Ishikawa (cell line): ENCODE data around the gene OTUD4.

Experiments
- CEBPB ChIP-seq: IDR thresholded peaks from 2 replicates; pipeline ENCODE4 v1.6.1; 2012
- CREB1 ChIP-seq: IDR thresholded peaks from 2 replicates; pipeline ENCODE4 v1.6.1; 2012; ENCODE audit warnings: low read depth
- EGR1 ChIP-seq: IDR thresholded peaks from 2 replicates; pipeline ENCODE4 v1.6.1; 2012
- EP300 ChIP-seq: IDR thresholded peaks from 2 replicates; pipeline ENCODE4 v1.6.1; 2012; ENCODE audit warnings: borderline replicate concordance
- FOXM1 ChIP-seq: IDR thresholded peaks from 2 replicates; pipeline ENCODE4 v1.6.1; 2012; ENCODE audit warnings: low read depth, borderline replicate concordance
- MAX ChIP-seq: IDR thresholded peaks from 2 replicates; pipeline ENCODE4 v1.6.1; 2012
- NFIC ChIP-seq: IDR thresholded peaks from 2 replicates; pipeline ENCODE4 v1.6.1; 2012
- RAD21 ChIP-seq: IDR thresholded peaks from 2 replicates; pipeline ENCODE4 v1.6.1; 2012; ENCODE audit warnings: low read depth
- REST ChIP-seq: IDR thresholded peaks from 2 replicates; pipeline ENCODE4 v1.6.1; 2012; ENCODE audit warnings: low read depth, mild to moderate bottlenecking
- TAF1 ChIP-seq: IDR thresholded peaks from 2 replicates; pipeline ENCODE4 v1.6.1; 2012; ENCODE audit warnings: low read depth, mild to moderate bottlenecking
- TCF12 ChIP-seq: IDR thresholded peaks from 2 replicates; pipeline ENCODE4 v1.6.1; 2012; ENCODE audit warnings: low read depth
- TEAD4 ChIP-seq: IDR thresholded peaks from 2 replicates; pipeline ENCODE4 v1.6.1; 2012
- USF1 ChIP-seq: IDR thresholded peaks from 2 replicates; pipeline ENCODE4 v1.6.1; 2012
- YY1 ChIP-seq: IDR thresholded peaks from 2 replicates; pipeline ENCODE4 v1.6.1; 2012; ENCODE audit warnings: low read depth
- ZBTB7A ChIP-seq: IDR thresholded peaks from 2 replicates; pipeline ENCODE4 v1.6.1; 2012; ENCODE audit warnings: low read depth

Gene OTUD4

GRCh38 chr4:145130130-145130529 lies 50.3 kb downstream of the OTUD4 start:
- TF ChIP-seq TCF12 (no peak), EP300 (no peak), ZBTB7A (no peak), TAF1 (no peak), TEAD4 (no peak), USF1 (no peak), MAX (no peak), RAD21 (no peak), CEBPB (no peak), YY1 (no peak), FOXM1 (no peak)

GRCh38 chr4:145125396-145125795 lies 55.0 kb downstream of the OTUD4 start:
- no peak for TF ChIP-seq USF1
- TF ChIP-seq ZBTB7A, result no peak
- TF ChIP-seq TAF1, result no peak
- TF ChIP-seq TEAD4, result no peak
- TF ChIP-seq EGR1, result no peak
- TF ChIP-seq FOXM1, result no peak
- no peak for TF ChIP-seq TCF12
- TF ChIP-seq CEBPB, result no peak
- no peak for TF ChIP-seq EP300
- TF ChIP-seq CREB1, result no peak
- no peak for TF ChIP-seq RAD21
- no peak for TF ChIP-seq NFIC
- no peak for TF ChIP-seq YY1
- no peak for TF ChIP-seq REST
- TF ChIP-seq MAX, result no peak

- no peak for TF ChIP-seq YY1
- TF ChIP-seq FOXM1, result no peak
- no peak for TF ChIP-seq RAD21
- no peak for TF ChIP-seq EGR1
- TF ChIP-seq ZBTB7A, result no peak
- no peak for TF ChIP-seq USF1
- TF ChIP-seq CREB1, result no peak
Measured at GRCh38 chr4:145108128-145108527, 72.3 kb downstream of the OTUD4 start.

GRCh38 chr4:145107126-145107525 lies 73.3 kb downstream of the OTUD4 start:
- TF ChIP-seq MAX (no peak), TEAD4 (no peak), EGR1 (no peak), RAD21 (no peak), REST (no peak)

- no peak for TF ChIP-seq TAF1
- no peak for TF ChIP-seq EGR1
- TF ChIP-seq CEBPB, result no peak
- no peak for TF ChIP-seq ZBTB7A
- TF ChIP-seq REST, result no peak
- no peak for TF ChIP-seq FOXM1
- no peak for TF ChIP-seq TCF12
Measured at GRCh38 chr4:145103496-145103895, 76.9 kb downstream of the OTUD4 start.
